Thyroid gland (tissue), 4 donors: ENCODE results near the gene DUSP3.

Source experiments
- CTCF ChIP-seq, 6 experiments: fragments of 200-600 bp in 3 of 6; fragments of 450-650 bp in 3 of 6; sonication (generic) in 3 of 6; IDR thresholded peaks; one replicate each; pipeline ENCODE4 v1.5.1; 2016 to 2019; ENCODE audit warnings: antibody characterized with exemption in 6 of 6, mild to moderate bottlenecking in 2 of 6, inconsistent platforms in 1 of 6, moderate library complexity in 1 of 6
- POLR2A ChIP-seq, 2 donors: fragments of 450-650 bp; IDR thresholded peaks; one replicate each; pipeline ENCODE4 v1.6.1; 2017; ENCODE audit warnings: antibody characterized with exemption in 2 of 2, mild to moderate bottlenecking in 2 of 2, moderate library complexity in 1 of 2

- no peak for TF ChIP-seq CTCF (IDR thresholded peaks at IDR 0.05)
- no peak for TF ChIP-seq POLR2A (IDR thresholded peaks at IDR 0.05)
Observed at GRCh38 chr17:43740541-43740940, 38.2 kb downstream of the DUSP3 start.
